ENCODE results near the gene FSTL3. TPM values are rescaled to one million over a fixed set of nuclear protein-coding genes. Genes with fewer than 3 reads are reported as not detected.

The FSTL3 gene
- total and polyA plus RNA-seq, 2 of the 13 experiments (the other 11 are each of a cell fraction or from before 2014, with no cell fraction given) = 13.5 to 15.6 TPM

DNA sequence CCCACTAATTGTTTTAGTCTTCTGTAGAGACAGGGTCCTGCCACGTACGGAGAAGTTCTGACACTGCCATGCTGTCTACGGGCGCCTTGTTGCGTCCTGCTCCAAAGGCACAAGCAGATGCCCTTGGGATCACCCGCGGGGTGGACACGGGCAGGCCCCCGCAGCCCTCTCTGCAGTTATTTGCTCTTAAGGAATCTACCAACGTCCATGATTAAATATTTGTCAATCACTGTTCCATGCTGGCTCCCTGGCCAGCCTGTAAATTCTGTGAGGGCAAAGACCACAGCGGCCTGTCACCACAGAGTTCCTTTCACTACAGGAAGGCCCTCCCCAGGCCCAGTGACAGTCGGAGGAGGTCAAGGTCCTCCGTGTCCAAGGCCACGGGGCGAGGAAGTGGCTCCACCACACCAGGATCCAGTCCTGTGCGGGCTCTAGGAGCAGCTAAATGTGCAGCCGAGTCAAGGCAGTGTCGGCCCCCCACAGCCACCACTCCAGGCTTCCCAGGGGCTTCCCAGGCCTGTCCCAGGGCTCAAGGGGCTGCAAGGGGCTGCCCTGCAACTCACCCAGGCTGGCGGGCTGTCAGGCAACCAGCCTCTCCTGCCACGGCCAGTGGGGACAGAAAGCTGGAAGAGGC is 15.3 kb upstream of the FSTL3 start (continued):
- TF ChIP-seq KAT8 (CRISPR knock-in tag; IDR thresholded peaks at IDR 0.05) = peak; percentile 77
- TF ChIP-seq SAFB2 (CRISPR knock-in tag; IDR thresholded peaks at IDR 0.05; ENCODE audit: borderline replicate concordance, low read depth) = no peak
- peak; percentile 87 for TF ChIP-seq ZNF350 (CRISPR knock-in tag; IDR thresholded peaks at IDR 0.05; ENCODE audit: borderline replicate concordance, low read depth)
- no peak for TF ChIP-seq JARID2 (CRISPR knock-in tag; IDR thresholded peaks at IDR 0.05; ENCODE audit: insufficient replicate concordance)
- no peak for TF ChIP-seq ZNF75D (CRISPR knock-in tag; IDR thresholded peaks at IDR 0.05; ENCODE audit: borderline replicate concordance)
- TF ChIP-seq, protein P1, sequence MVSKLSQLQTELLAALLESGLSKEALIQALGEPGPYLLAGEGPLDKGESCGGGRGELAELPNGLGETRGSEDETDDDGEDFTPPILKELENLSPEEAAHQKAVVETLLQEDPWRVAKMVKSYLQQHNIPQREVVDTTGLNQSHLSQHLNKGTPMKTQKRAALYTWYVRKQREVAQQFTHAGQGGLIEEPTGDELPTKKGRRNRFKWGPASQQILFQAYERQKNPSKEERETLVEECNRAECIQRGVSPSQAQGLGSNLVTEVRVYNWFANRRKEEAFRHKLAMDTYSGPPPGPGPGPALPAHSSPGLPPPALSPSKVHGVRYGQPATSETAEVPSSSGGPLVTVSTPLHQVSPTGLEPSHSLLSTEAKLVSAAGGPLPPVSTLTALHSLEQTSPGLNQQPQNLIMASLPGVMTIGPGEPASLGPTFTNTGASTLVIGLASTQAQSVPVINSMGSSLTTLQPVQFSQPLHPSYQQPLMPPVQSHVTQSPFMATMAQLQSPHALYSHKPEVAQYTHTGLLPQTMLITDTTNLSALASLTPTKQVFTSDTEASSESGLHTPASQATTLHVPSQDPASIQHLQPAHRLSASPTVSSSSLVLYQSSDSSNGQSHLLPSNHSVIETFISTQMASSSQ (IDR thresholded peaks at IDR 0.05; ENCODE audit: low read depth) = peak; percentile 49; the same call in 1 of the 2 replicates
- TF ChIP-seq, protein P1 (CRISPR knock-in tag; IDR thresholded peaks at IDR 0.05; ENCODE audit: borderline replicate concordance) = peak; percentile 30; the same call in 1 of the 2 replicates
- no peak for TF ChIP-seq GLI4 (CRISPR knock-in tag; IDR thresholded peaks at IDR 0.05; ENCODE audit: borderline replicate concordance)
- no peak for TF ChIP-seq NCOA1 (CRISPR knock-in tag; IDR thresholded peaks at IDR 0.05)
- no peak for TF ChIP-seq MAFG (CRISPR knock-in tag; IDR thresholded peaks at IDR 0.05)
- TF ChIP-seq SRF (IDR thresholded peaks at IDR 0.05; ENCODE audit: low read depth, low read length) = no peak
- no peak for TF ChIP-seq CCAR2 (optimal IDR thresholded peaks at IDR 0.05; ENCODE audit: low read depth, low read length)
- TF ChIP-seq, protein P2, sequence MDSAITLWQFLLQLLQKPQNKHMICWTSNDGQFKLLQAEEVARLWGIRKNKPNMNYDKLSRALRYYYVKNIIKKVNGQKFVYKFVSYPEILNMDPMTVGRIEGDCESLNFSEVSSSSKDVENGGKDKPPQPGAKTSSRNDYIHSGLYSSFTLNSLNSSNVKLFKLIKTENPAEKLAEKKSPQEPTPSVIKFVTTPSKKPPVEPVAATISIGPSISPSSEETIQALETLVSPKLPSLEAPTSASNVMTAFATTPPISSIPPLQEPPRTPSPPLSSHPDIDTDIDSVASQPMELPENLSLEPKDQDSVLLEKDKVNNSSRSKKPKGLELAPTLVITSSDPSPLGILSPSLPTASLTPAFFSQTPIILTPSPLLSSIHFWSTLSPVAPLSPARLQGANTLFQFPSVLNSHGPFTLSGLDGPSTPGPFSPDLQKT (CRISPR knock-in tag; IDR thresholded peaks at IDR 0.05; ENCODE audit: borderline replicate concordance) = no peak
- TF ChIP-seq, protein P3, sequence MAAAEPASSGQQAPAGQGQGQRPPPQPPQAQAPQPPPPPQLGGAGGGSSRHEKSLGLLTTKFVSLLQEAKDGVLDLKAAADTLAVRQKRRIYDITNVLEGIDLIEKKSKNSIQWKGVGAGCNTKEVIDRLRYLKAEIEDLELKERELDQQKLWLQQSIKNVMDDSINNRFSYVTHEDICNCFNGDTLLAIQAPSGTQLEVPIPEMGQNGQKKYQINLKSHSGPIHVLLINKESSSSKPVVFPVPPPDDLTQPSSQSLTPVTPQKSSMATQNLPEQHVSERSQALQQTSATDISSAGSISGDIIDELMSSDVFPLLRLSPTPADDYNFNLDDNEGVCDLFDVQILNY (CRISPR knock-in tag; conservative IDR thresholded peaks at IDR 0.05) = no peak
- no peak for TF ChIP-seq ZNF816 (CRISPR knock-in tag; IDR thresholded peaks at IDR 0.05; ENCODE audit: borderline replicate concordance)
- TF ChIP-seq POLR2G (IDR thresholded peaks at IDR 0.05; ENCODE audit: low read depth, low read length) = peak; percentile 90
- no peak for TF ChIP-seq ZFP36L2 (CRISPR knock-in tag; IDR thresholded peaks at IDR 0.05)
- no peak for TF ChIP-seq HNRNPK (IDR thresholded peaks at IDR 0.05; ENCODE audit: low read depth, low read length, poor library complexity, severe bottlenecking)
- TF ChIP-seq, protein P4, sequence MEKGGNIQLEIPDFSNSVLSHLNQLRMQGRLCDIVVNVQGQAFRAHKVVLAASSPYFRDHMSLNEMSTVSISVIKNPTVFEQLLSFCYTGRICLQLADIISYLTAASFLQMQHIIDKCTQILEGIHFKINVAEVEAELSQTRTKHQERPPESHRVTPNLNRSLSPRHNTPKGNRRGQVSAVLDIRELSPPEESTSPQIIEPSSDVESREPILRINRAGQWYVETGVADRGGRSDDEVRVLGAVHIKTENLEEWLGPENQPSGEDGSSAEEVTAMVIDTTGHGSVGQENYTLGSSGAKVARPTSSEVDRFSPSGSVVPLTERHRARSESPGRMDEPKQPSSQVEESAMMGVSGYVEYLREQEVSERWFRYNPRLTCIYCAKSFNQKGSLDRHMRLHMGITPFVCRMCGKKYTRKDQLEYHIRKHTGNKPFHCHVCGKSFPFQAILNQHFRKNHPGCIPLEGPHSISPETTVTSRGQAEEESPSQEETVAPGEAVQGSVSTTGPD (CRISPR knock-in tag; IDR thresholded peaks at IDR 0.05) = peak; percentile 62; the same call in 1 of the 2 replicates
- TF ChIP-seq TOPORS (CRISPR knock-in tag; IDR thresholded peaks at IDR 0.05) = peak; percentile 70; the same call in 1 of the 2 replicates
- peak; percentile 37 for TF ChIP-seq ASH2L (IDR thresholded peaks at IDR 0.05; ENCODE audit: insufficient read length, low read depth, low read length)

Data from HepG2 (cell line).